H9 (cell line): ENCODE measurements around the gene RNF40. TPM values are rescaled to one million over a fixed set of nuclear protein-coding genes. Genes with fewer than 3 reads are reported as not detected.

ENCODE experiments used
- DNase-seq: peaks from one replicate; pipeline ENCODE4 v3.0.0-alpha.2; 2017
- H2AFZ ChIP-seq: one replicate; pipeline ENCODE4 v1.6.1; 2013; ENCODE audit warnings: mild to moderate bottlenecking, low read length, control low read depth, moderate library complexity
- H2AK5ac ChIP-seq: 2 replicates; pipeline ENCODE4 v1.6.1; 2013; ENCODE audit warnings: low read length, control low read depth, mixed read lengths; ENCODE audit not compliant: insufficient read length
- H2BK120ac ChIP-seq: one replicate; pipeline ENCODE4 v1.6.1; 2013; ENCODE audit warnings: low read depth, mild to moderate bottlenecking, low read length, control low read depth, inconsistent platforms; ENCODE audit not compliant: poor library complexity, severe bottlenecking
- H2BK12ac ChIP-seq: 2 replicates; pipeline ENCODE4 v1.6.1; 2013; ENCODE audit warnings: low read length, control low read depth, mixed read lengths, low read depth; ENCODE audit not compliant: insufficient read length
- H2BK15ac ChIP-seq: 2 replicates; pipeline ENCODE4 v1.6.1; 2013; ENCODE audit warnings: low read depth, low read length, control low read depth
- H2BK20ac ChIP-seq: one replicate; pipeline ENCODE4 v1.6.1; 2013; ENCODE audit warnings: low read depth, mild to moderate bottlenecking, low read length, control low read depth, inconsistent platforms; ENCODE audit not compliant: poor library complexity, severe bottlenecking
- H2BK5ac ChIP-seq: 2 replicates; pipeline ENCODE4 v1.6.1; 2013; ENCODE audit warnings: low read length, control low read depth, mixed read lengths; ENCODE audit not compliant: insufficient read length
- H3K14ac ChIP-seq: 2 replicates; pipeline ENCODE4 v1.6.1; 2013; ENCODE audit warnings: low read length, control low read depth; ENCODE audit not compliant: insufficient read depth
- H3K18ac ChIP-seq: 2 replicates; pipeline ENCODE4 v1.6.1; 2013; ENCODE audit warnings: low read depth, mild to moderate bottlenecking, mixed read lengths, low read length, control low read depth; ENCODE audit not compliant: insufficient read length
- H3K23ac ChIP-seq: 2 replicates; pipeline ENCODE4 v1.6.1; 2013; ENCODE audit warnings: low read length, control low read depth, mixed read lengths, low read depth; ENCODE audit not compliant: insufficient read length
- H3K23me2 ChIP-seq: 2 replicates; pipeline ENCODE4 v1.6.1; 2013; ENCODE audit warnings: low read depth, mild to moderate bottlenecking, mixed read lengths, low read length, control low read depth; ENCODE audit not compliant: insufficient read length, poor library complexity, severe bottlenecking
- H3K27ac ChIP-seq: 2 replicates; pipeline ENCODE4 v1.5.1; 2013; ENCODE audit warnings: low read length, control low read depth, mixed read lengths, low read depth; ENCODE audit not compliant: insufficient read length
- H3K27me3 ChIP-seq: 2 replicates; pipeline ENCODE4 v1.6.1; 2013; ENCODE audit warnings: low read length, control low read depth, inconsistent platforms; ENCODE audit not compliant: insufficient read depth
- H3K4ac ChIP-seq: 2 replicates; pipeline ENCODE4 v1.6.1; 2013; ENCODE audit warnings: low read depth, mild to moderate bottlenecking, control low read depth, inconsistent platforms, low read length, moderate library complexity
- H3K4me1 ChIP-seq: 2 replicates; pipeline ENCODE4 v1.6.1; 2013; ENCODE audit warnings: low read length, control low read depth, inconsistent platforms; ENCODE audit not compliant: insufficient read depth
- H3K4me2 ChIP-seq: 2 replicates; pipeline ENCODE4 v1.6.1; 2013; ENCODE audit warnings: low read length, control low read depth, mixed read lengths; ENCODE audit not compliant: insufficient read length, insufficient read depth
- H3K56ac ChIP-seq: 2 replicates; pipeline ENCODE4 v1.6.1; 2013; ENCODE audit warnings: low read depth, mild to moderate bottlenecking, mixed read lengths, low read length, control low read depth; ENCODE audit not compliant: insufficient read length
- H3K79me1 ChIP-seq: 2 replicates; pipeline ENCODE4 v1.6.1; 2013; ENCODE audit warnings: low read depth, mild to moderate bottlenecking, moderate library complexity, low read length, control low read depth, inconsistent platforms; ENCODE audit not compliant: insufficient read depth, poor library complexity, severe bottlenecking
- H3K79me2 ChIP-seq: 2 replicates; pipeline ENCODE4 v1.6.1; 2013; ENCODE audit warnings: low read length, control low read depth, inconsistent platforms; ENCODE audit not compliant: insufficient read depth
- H3K9ac ChIP-seq: 2 replicates; pipeline ENCODE4 v1.6.1; 2013; ENCODE audit warnings: low read length, control low read depth, mixed read lengths; ENCODE audit not compliant: insufficient read length; ENCODE audit errors: extremely low read depth
- H3K9me3 ChIP-seq: one replicate; pipeline ENCODE4 v1.6.1; 2013; ENCODE audit warnings: low read depth, low read length, inconsistent platforms; ENCODE audit not compliant: control insufficient read depth
- H3T11ph ChIP-seq: one replicate; pipeline ENCODE4 v1.6.1; 2013; ENCODE audit warnings: mild to moderate bottlenecking, low read length, control low read depth, inconsistent platforms
- H4K20me1 ChIP-seq: one replicate; pipeline ENCODE4 v1.6.1; 2013; ENCODE audit not compliant: control insufficient read depth, insufficient read length, insufficient read depth
- H4K5ac ChIP-seq: 2 replicates; pipeline ENCODE4 v1.6.1; 2013; ENCODE audit warnings: low read depth, mild to moderate bottlenecking, mixed read lengths, low read length, control low read depth; ENCODE audit not compliant: insufficient read length
- H4K8ac ChIP-seq: replicated peaks from 2 replicates; pipeline ENCODE4 v1.6.1; 2013; ENCODE audit warnings: low read length, control low read depth, mixed read lengths, low read depth; ENCODE audit not compliant: insufficient read length
- H4K91ac ChIP-seq: 2 replicates; pipeline ENCODE4 v1.6.1; 2013; ENCODE audit warnings: low read depth, mild to moderate bottlenecking, moderate library complexity, mixed read lengths, low read length, control low read depth; ENCODE audit not compliant: insufficient read length
- H3K27ac Mint-ChIP-seq, 3 experiments: 2 replicates in 2 of 3; 3 replicates in 1 of 3; pipeline ENCODE4 v1.8.0; 2020 to 2021; ENCODE audit warnings: mixed read lengths in 3 of 3, mild to moderate bottlenecking in 1 of 3, moderate library complexity in 1 of 3
- H3K27me3 Mint-ChIP-seq: 2 replicates; pipeline ENCODE4 v1.8.0; 2021; ENCODE audit warnings: low read depth, mild to moderate bottlenecking, moderate library complexity, mixed read lengths
- H3K36me3 Mint-ChIP-seq, 3 experiments: 2 replicates in 2 of 3; 3 replicates in 1 of 3; pipeline ENCODE4 v1.8.0; 2020 to 2021; ENCODE audit warnings: low read depth in 3 of 3, mixed read lengths in 3 of 3; ENCODE audit not compliant: insufficient read depth in 1 of 3
- H3K4me1 Mint-ChIP-seq, 2 experiments: 2 replicates each; pipeline ENCODE4 v1.8.0; 2020; ENCODE audit warnings: mixed read lengths in 2 of 2
- H3K4me3 Mint-ChIP-seq, 2 experiments: 2 replicates in 1 of 2; 3 replicates in 1 of 2; pipeline ENCODE4 v1.8.0; 2020 to 2021; ENCODE audit warnings: mild to moderate bottlenecking in 2 of 2, mixed read lengths in 2 of 2, moderate library complexity in 1 of 2
- H3K9me3 Mint-ChIP-seq, 2 experiments: 2 replicates in 1 of 2; 3 replicates in 1 of 2; pipeline ENCODE4 v1.8.0; 2020; ENCODE audit warnings: mild to moderate bottlenecking in 2 of 2, mixed read lengths in 2 of 2, moderate library complexity in 1 of 2
- CTCF ChIP-seq: fragments of 200-600 bp; sonication (generic); conservative IDR thresholded peaks from 3 replicates; pipeline ENCODE4 v1.8.0; 2021; ENCODE audit warnings: antibody characterized with exemption, mild to moderate bottlenecking
- WGBS: extraction: QIAGEN DNeasy Blood & Tissue Kit; methylation state at CpG from one replicate; pipeline ENCODE4 v1.1.7; 2013; ENCODE audit warnings: missing lambda C conversion rate, low lambda C conversion rate, mixed read lengths; ENCODE audit not compliant: insufficient read length; ENCODE audit errors: extremely low coverage; 5-methylcytosine and 5-hydroxymethylcytosine counted together
- total RNA-seq: library from RNA; stranded (reverse); gene quantifications from 2 replicates; pipeline ENCODE4 v1.2.1, GENCODE V29; 2021

The RNF40 gene
- total RNA-seq, 1 experiment from 2014 or later = 103 TPM

DNA sequence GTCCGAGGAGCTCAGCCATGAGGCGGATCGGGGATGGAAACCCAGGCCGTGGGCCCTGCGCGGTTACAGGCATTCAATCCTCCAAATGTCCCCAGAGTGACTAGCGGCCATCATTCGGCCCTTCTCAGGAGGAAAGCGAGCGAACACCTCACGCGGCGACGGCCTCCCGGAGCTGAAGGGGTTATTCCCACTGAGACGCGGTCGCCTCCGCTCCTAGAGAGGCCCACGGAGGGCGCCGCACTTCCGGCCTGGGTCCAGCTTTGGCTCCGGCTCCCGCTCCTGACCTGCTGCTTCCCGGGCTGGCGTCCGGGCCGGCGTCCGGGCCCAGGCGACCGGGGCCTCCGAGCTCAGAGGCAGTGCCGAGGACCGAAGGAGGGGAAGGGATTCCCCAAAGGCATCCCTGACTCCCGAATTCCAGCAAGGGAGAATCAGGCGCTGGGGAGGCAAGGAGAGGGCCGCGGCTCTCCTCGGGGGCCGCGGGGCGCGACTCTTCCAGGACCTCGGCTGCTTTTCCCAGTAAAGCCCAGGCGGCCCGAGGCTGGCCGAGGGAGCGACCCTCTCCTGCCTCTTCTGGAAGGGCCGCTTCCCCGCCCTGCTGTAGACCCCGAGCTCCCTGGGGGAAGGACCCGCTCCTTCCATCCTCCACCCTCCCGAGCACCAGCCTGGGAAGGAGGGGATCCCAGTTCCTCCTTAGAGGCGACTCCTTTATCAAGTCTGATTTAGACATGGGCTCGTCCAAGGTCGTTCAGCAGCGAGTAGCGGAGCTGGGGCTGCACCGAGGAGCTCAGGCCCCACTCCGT, 43.4 kb downstream of the RNF40 start:
- peak overlapping the region; percentile 11 for H4K8ac ChIP-seq
- H2BK5ac ChIP-seq = no peak overlapping the region
- H3K14ac ChIP-seq = peak overlapping the region; percentile 70; the same call in 1 of the 2 replicates
- TF ChIP-seq CTCF = no peak
- peak overlapping the region; percentile 73 to 87 for H3K4me3 Mint-ChIP-seq
- peaks cover 85% of the 10 kb centered on the region for H3K27me3 Mint-ChIP-seq
- no peaks in the 10 kb centered on the region for H3K36me3 Mint-ChIP-seq
- H2BK15ac ChIP-seq = no peak overlapping the region
- no peaks in the 10 kb centered on the region for H3K79me1 ChIP-seq
- peak overlapping the region; percentile 73 for H3K9ac ChIP-seq
- DNase-seq = peak; percentile 77
- peaks cover 2% of the 10 kb centered on the region for H4K20me1 ChIP-seq
- H2BK120ac ChIP-seq = no peak overlapping the region
- H2AFZ ChIP-seq = peak overlapping the region; percentile 53
- peak overlapping the region; percentile 93 for H3K4me2 ChIP-seq
- H3K56ac ChIP-seq = no peak overlapping the region
- H4K5ac ChIP-seq = no peak overlapping the region
- H3K4me1 ChIP-seq = no peaks in the 10 kb centered on the region
- peaks cover 8 to 16% of the 10 kb centered on the region in 2 experiments for H3K4me1 Mint-ChIP-seq
- peaks cover 9% of the 10 kb centered on the region for H3K23me2 ChIP-seq
- H3K79me2 ChIP-seq = no peaks in the 10 kb centered on the region
- H3K9me3 ChIP-seq = no peaks in the 10 kb centered on the region
- no peak overlapping the region for H3K27ac ChIP-seq
- no CpG with 5 or more reads among the region's 62 CpGs for WGBS
- no peak overlapping the region for H3T11ph ChIP-seq
- H3K27me3 ChIP-seq = peaks cover 8% of the 10 kb centered on the region; the same call in 1 of the 2 replicates
- peak overlapping the region in 2 of 3 experiments; percentile 18 to 48; a peak in 3 of 7 replicates for H3K27ac Mint-ChIP-seq
- no peak overlapping the region for H4K91ac ChIP-seq
- no peak overlapping the region for H3K4ac ChIP-seq
- H3K23ac ChIP-seq = no peak overlapping the region
- H2BK12ac ChIP-seq = no peak overlapping the region
- no peak overlapping the region for H2BK20ac ChIP-seq
- peak overlapping the region; percentile 71 for H3K18ac ChIP-seq
- H2AK5ac ChIP-seq = no peak overlapping the region
- H3K9me3 Mint-ChIP-seq = no peaks in the 10 kb centered on the region
